ENCODE data around the gene CPXM2.
"Not testable (repeated sequence)": the region's sequence is repeated elsewhere in the genome, so short reads cannot be mapped to it uniquely, and the experiment has no call there.

CPXM2 gene

GRCh38 chr10:123744224-123744536, 147.4 kb downstream of the CPXM2 start:
- no peak for TF ChIP-seq CTCF (conservative IDR thresholded peaks at IDR 0.05; ENCODE audit: low read depth, low read length)
- no peak for DNase-seq (ENCODE audit: low read depth)
- no peak overlapping the region for H3K4me3 ChIP-seq (ENCODE audit: low read depth, low read length)

GRCh38 chr10:123743441-123744223, 148.0 kb downstream of the CPXM2 start:
- no peak for TF ChIP-seq CTCF (conservative IDR thresholded peaks at IDR 0.05; ENCODE audit: low read depth, low read length)
- no peak for DNase-seq (ENCODE audit: low read depth)
- H3K4me3 ChIP-seq (ENCODE audit: low read depth, low read length): no peak overlapping the region

GRCh38 chr10:123742751-123743440, 148.7 kb downstream of the CPXM2 start:
- TF ChIP-seq CTCF (conservative IDR thresholded peaks at IDR 0.05; ENCODE audit: low read depth, low read length): no peak
- no peak overlapping the region for H3K4me3 ChIP-seq (ENCODE audit: low read depth, low read length)
- DNase-seq (ENCODE audit: low read depth): no peak

GRCh38 chr10:123741711-123742110, 149.9 kb downstream of the CPXM2 start:
- H3K4me3 ChIP-seq (ENCODE audit: low read depth, low read length): no peak overlapping the region
- DNase-seq (ENCODE audit: low read depth): no peak
- no peak for TF ChIP-seq CTCF (conservative IDR thresholded peaks at IDR 0.05; ENCODE audit: low read depth, low read length)

- no peak overlapping the region for H3K4me3 ChIP-seq (ENCODE audit: low read depth, low read length)
- DNase-seq (ENCODE audit: low read depth): no peak
- TF ChIP-seq CTCF (conservative IDR thresholded peaks at IDR 0.05; ENCODE audit: low read depth, low read length): no peak
Measured at GRCh38 chr10:123741146-123741545, 150.5 kb downstream of the CPXM2 start.

- DNase-seq (ENCODE audit: low read depth): not testable (repeated sequence)
Measured at GRCh38 chr10:123736917-123737316, 154.7 kb downstream of the CPXM2 start.

GRCh38 chr10:123729523-123729922, 162.1 kb downstream of the CPXM2 start:
- no peak overlapping the region for H3K4me3 ChIP-seq (ENCODE audit: low read depth, low read length)
- no peak for DNase-seq (ENCODE audit: low read depth)
- TF ChIP-seq CTCF (conservative IDR thresholded peaks at IDR 0.05; ENCODE audit: low read depth, low read length): no peak

More at GRCh38 chr10:123736917-123737316, 154.7 kb downstream of the CPXM2 start:
- H3K4me3 ChIP-seq (ENCODE audit: low read depth, low read length): not testable (repeated sequence)
